ENCODE results near the gene PSMF1. TPM values are rescaled to one million over a fixed set of nuclear protein-coding genes. Genes with fewer than 3 reads are reported as not detected.

PSMF1 gene
- total and polyA plus RNA-seq, 2 of the 13 experiments (the other 11 are each of a cell fraction or from before 2014, with no cell fraction given) = 82.5 to 86.0 TPM

DNA sequence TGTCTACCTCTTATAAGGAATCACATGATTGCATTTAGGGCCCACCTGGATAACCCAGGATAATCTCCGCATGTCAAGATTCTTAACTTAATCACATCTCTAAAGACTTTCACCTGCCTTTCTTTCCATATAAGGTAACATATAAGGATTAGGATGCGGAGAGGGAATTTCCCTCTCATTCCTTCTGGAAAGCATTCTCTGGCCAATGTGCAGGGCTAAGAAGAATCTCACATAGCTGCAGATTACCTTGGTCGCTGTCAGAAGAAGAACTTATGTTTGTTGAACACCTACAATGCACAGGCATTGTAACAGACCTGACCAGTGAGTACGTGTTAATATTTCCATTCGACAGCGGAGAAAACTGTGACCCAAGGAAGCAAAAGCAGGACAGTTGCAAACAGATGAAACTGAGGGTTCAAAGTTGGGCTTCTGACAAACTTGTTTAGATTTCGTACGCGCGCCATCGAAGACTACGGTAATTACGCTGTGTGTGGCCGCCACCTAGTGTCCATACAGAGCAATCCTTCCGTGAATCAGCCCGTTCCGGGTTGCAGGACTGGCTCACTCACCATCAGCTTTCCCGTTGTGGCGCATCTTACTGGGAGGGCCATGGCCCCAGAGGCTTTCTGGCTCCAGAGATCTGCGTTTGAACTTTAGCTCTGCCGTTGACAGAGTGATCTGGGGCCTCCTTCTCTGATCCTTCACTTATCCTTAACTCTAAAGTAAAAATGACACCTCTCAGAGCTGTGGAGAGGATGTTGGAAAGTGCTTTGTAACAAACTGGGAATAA lies 94.4 kb downstream of the PSMF1 start (continued):
- TF ChIP-seq HMG20A (CRISPR knock-in tag; IDR thresholded peaks at IDR 0.05; ENCODE audit: borderline replicate concordance) (no peak), RFX5 (IDR thresholded peaks at IDR 0.05; ENCODE audit: low read depth, low read length) (no peak), ZNF274 (CRISPR knock-in tag; IDR thresholded peaks at IDR 0.05) (no peak; the same call in 1 of the 2 replicates), MIER3 (CRISPR knock-in tag; IDR thresholded peaks at IDR 0.05; ENCODE audit: borderline replicate concordance) (peak; percentile 58; the same call in 1 of the 2 replicates), MXD4 (CRISPR knock-in tag; IDR thresholded peaks at IDR 0.05) (peak; percentile 70; the same call in 1 of the 2 replicates), ZNF431 (CRISPR knock-in tag; IDR thresholded peaks at IDR 0.05; ENCODE audit: borderline replicate concordance, low read depth) (no peak), MED1 (CRISPR knock-in tag; IDR thresholded peaks at IDR 0.05) (peak; percentile 39; the same call in 1 of the 2 replicates), ZNF564 (CRISPR knock-in tag; IDR thresholded peaks at IDR 0.05) (no peak), KDM3A (CRISPR knock-in tag; IDR thresholded peaks at IDR 0.05; ENCODE audit: low read depth) (peak; percentile 77; the same call in 1 of the 2 replicates), NFRKB (IDR thresholded peaks at IDR 0.05) (no peak), KDM5A (IDR thresholded peaks at IDR 0.05; ENCODE audit: borderline replicate concordance, low read length) (no peak), ZBTB3 (CRISPR knock-in tag; IDR thresholded peaks at IDR 0.05; ENCODE audit: borderline replicate concordance, low read depth) (no peak), RBAK (CRISPR knock-in tag; IDR thresholded peaks at IDR 0.05) (0 out of 2 replicates have a peak, but pooled peaks have one; percentile 5), ZNF605 (CRISPR knock-in tag; IDR thresholded peaks at IDR 0.05) (peak; percentile 66; the same call in 1 of the 2 replicates), ZMYM4 (CRISPR knock-in tag; IDR thresholded peaks at IDR 0.05) (peak; percentile 66; the same call in 1 of the 2 replicates), CBX5 (CRISPR knock-in tag; IDR thresholded peaks at IDR 0.05; ENCODE audit: borderline replicate concordance) (peak; percentile 71; the same call in 1 of the 2 replicates), HNRNPK (IDR thresholded peaks at IDR 0.05; ENCODE audit: low read depth, low read length, poor library complexity, severe bottlenecking) (no peak), POLR2A (IDR thresholded peaks at IDR 0.05; ENCODE audit: insufficient read depth in 1 of 2, low read depth in 2 of 2, low read length in 2 of 2) (no peak), KAT7 (CRISPR knock-in tag; IDR thresholded peaks at IDR 0.05; ENCODE audit: borderline replicate concordance) (no peak), CCAR2 (optimal IDR thresholded peaks at IDR 0.05; ENCODE audit: low read depth, low read length) (no peak), MED8 (CRISPR knock-in tag; IDR thresholded peaks at IDR 0.05; ENCODE audit: insufficient replicate concordance) (no peak), TCF7 (IDR thresholded peaks at IDR 0.05; ENCODE audit: low read depth) (no peak)
- TF ChIP-seq, protein P1, sequence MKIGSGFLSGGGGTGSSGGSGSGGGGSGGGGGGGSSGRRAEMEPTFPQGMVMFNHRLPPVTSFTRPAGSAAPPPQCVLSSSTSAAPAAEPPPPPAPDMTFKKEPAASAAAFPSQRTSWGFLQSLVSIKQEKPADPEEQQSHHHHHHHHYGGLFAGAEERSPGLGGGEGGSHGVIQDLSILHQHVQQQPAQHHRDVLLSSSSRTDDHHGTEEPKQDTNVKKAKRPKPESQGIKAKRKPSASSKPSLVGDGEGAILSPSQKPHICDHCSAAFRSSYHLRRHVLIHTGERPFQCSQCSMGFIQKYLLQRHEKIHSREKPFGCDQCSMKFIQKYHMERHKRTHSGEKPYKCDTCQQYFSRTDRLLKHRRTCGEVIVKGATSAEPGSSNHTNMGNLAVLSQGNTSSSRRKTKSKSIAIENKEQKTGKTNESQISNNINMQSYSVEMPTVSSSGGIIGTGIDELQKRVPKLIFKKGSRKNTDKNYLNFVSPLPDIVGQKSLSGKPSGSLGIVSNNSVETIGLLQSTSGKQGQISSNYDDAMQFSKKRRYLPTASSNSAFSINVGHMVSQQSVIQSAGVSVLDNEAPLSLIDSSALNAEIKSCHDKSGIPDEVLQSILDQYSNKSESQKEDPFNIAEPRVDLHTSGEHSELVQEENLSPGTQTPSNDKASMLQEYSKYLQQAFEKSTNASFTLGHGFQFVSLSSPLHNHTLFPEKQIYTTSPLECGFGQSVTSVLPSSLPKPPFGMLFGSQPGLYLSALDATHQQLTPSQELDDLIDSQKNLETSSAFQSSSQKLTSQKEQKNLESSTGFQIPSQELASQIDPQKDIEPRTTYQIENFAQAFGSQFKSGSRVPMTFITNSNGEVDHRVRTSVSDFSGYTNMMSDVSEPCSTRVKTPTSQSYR (CRISPR knock-in tag; IDR thresholded peaks at IDR 0.05; ENCODE audit: borderline replicate concordance) = no peak
- TF ChIP-seq, protein P2, sequence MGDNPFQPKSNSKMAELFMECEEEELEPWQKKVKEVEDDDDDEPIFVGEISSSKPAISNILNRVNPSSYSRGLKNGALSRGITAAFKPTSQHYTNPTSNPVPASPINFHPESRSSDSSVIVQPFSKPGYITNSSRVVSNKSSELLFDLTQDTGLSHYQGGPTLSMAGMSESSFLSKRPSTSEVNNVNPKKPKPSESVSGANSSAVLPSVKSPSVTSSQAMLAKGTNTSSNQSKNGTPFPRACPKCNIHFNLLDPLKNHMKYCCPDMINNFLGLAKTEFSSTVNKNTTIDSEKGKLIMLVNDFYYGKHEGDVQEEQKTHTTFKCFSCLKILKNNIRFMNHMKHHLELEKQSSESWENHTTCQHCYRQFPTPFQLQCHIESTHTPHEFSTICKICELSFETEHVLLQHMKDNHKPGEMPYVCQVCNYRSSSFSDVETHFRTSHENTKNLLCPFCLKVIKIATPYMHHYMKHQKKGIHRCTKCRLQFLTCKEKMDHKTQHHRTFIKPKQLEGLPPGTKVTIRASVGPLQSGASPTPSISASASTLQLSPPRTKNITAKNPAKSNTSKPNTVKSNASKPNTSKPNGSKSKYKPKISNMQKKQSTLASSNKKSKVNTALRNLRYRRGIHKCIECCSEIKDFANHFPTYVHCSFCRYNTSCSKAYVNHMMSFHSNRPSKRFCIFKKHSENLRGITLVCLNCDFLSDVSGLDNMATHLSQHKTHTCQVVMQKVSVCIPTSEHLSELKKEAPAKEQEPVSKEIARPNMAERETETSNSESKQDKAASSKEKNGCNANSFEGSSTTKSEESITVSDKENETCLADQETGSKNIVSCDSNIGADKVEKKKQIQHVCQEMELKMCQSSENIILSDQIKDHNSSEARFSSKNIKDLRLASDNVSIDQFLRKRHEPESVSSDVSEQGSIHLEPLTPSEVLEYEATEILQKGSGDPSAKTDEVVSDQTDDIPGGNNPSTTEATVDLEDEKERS (CRISPR knock-in tag; IDR thresholded peaks at IDR 0.05) = peak; percentile 74; the same call in 1 of the 2 replicates
- TF ChIP-seq, protein P3, sequence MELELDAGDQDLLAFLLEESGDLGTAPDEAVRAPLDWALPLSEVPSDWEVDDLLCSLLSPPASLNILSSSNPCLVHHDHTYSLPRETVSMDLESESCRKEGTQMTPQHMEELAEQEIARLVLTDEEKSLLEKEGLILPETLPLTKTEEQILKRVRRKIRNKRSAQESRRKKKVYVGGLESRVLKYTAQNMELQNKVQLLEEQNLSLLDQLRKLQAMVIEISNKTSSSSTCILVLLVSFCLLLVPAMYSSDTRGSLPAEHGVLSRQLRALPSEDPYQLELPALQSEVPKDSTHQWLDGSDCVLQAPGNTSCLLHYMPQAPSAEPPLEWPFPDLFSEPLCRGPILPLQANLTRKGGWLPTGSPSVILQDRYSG (CRISPR knock-in tag; IDR thresholded peaks at IDR 0.05) = no peak
